ENCODE data around the gene SNRPB2.

GRCh38 chr20:16752082-16752481 is 22.3 kb downstream of the SNRPB2 start:
- no peak for TF ChIP-seq CTCF (IDR thresholded peaks at IDR 0.05)
- TF ChIP-seq POLR2A (IDR thresholded peaks at IDR 0.05) = no peak
